ENCODE data around the gene ZBED5. TPM values are rescaled to one million over a fixed set of nuclear protein-coding genes. Genes with fewer than 3 reads are reported as not detected.
"Not testable (repeated sequence)": the region's sequence is repeated elsewhere in the genome, so short reads cannot be mapped to it uniquely, and the experiment has no call there.

ZBED5 gene
- total and polyA plus RNA-seq, 2 donors: 29.2 to 73.8 TPM

- 97% methylated on average over 1 of the region's 1 CpG for WGBS
- H3K4me1 ChIP-seq (ENCODE audit: insufficient read depth): no peaks in the 10 kb centered on the region
- no peak for DNase-seq (ENCODE audit: extremely low spot score)
- H3K27ac ChIP-seq (ENCODE audit: low read depth): no peak overlapping the region
- no peaks in the 10 kb centered on the region for H3K36me3 ChIP-seq (ENCODE audit: insufficient read depth)
- H3K4me3 ChIP-seq (ENCODE audit: low read depth, low read length): no peak overlapping the region
These were observed 33.4 kb upstream of the ZBED5 start for GRCh38 chr11:10891151-10891720.

GRCh38 chr11:10890083-10890482 lies 32.2 kb upstream of the ZBED5 start:
- not testable (repeated sequence) for H3K4me1 ChIP-seq (ENCODE audit: insufficient read depth); H3K36me3 ChIP-seq (ENCODE audit: insufficient read depth); H3K4me3 ChIP-seq (ENCODE audit: low read depth, low read length); H3K27ac ChIP-seq (ENCODE audit: low read depth); DNase-seq (ENCODE audit: extremely low spot score)

DNA sequence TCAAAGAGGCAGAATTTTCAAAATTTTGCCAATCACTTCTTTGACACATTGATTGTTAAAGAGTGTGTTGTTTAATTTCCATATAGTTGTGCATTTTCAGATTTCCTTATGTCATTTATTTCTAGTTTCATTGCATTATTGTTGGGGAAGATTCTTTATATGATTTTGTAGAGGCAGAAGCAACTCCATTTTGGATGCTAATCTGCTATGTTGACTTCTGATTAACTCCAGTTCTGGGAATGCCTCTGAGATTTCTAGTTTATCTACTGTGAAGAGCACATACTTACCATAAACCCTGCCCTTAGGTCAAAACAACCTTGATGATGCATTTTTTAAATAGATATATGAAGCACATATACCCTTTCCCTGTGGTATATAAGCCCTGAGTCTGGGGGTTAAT lies 29.5 kb upstream of the ZBED5 start:
- no peak for DNase-seq (ENCODE audit: extremely low spot score)
- H3K36me3 ChIP-seq (ENCODE audit: insufficient read depth): no peaks in the 10 kb centered on the region
- no peaks in the 10 kb centered on the region for H3K4me1 ChIP-seq (ENCODE audit: insufficient read depth)
- no peak overlapping the region for H3K4me3 ChIP-seq (ENCODE audit: low read depth, low read length)
- no peak overlapping the region for H3K27ac ChIP-seq (ENCODE audit: low read depth)

- Histone ChIP-seq H3K36me3 (ENCODE audit: insufficient read depth) (no peaks in the 10 kb centered on the region), H3K4me1 (ENCODE audit: insufficient read depth) (no peaks in the 10 kb centered on the region), H3K27ac (ENCODE audit: low read depth) (no peak overlapping the region), H3K4me3 (ENCODE audit: low read depth, low read length) (no peak overlapping the region)
- 77% methylated on average over 3 of the region's 3 CpGs for WGBS
- no peak for DNase-seq (ENCODE audit: extremely low spot score)
These were observed 28.9 kb upstream of the ZBED5 start for GRCh38 chr11:10886652-10887250.

- no peaks in the 10 kb centered on the region for H3K36me3 ChIP-seq (ENCODE audit: insufficient read depth)
- no peaks in the 10 kb centered on the region for H3K4me1 ChIP-seq (ENCODE audit: insufficient read depth)
- no peak overlapping the region for H3K27ac ChIP-seq (ENCODE audit: low read depth)
- 13% methylated on average over 2 of the region's 2 CpGs for WGBS
- H3K4me3 ChIP-seq (ENCODE audit: low read depth, low read length): no peak overlapping the region
- no peak for DNase-seq (ENCODE audit: extremely low spot score)
These were observed 28.0 kb upstream of the ZBED5 start for GRCh38 chr11:10885703-10886363.

DNA sequence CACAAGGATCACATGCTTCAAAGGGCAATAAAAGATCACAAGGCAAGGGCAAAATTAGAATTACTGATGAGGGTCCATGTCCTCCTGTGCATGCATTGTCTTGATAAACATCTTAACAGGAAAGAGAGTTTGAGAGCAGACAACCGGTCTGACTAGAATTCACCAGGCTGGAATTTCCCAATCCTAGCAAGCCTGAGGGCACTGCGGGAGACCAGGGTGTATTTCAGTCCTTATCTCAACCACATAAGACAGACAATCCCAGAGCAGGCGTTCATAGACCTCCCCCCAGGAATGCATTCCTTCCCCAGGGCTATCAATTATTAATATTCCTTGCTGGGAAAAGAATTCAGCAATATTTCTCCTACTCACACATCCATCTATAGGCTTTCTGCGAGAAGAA lies 26.4 kb upstream of the ZBED5 start:
- 89% methylated on average over 4 of the region's 4 CpGs for WGBS
- not testable (repeated sequence) for DNase-seq (ENCODE audit: extremely low spot score); H3K4me3 ChIP-seq (ENCODE audit: low read depth, low read length); H3K27ac ChIP-seq (ENCODE audit: low read depth); H3K4me1 ChIP-seq (ENCODE audit: insufficient read depth); H3K36me3 ChIP-seq (ENCODE audit: insufficient read depth)

- Histone ChIP-seq H3K4me3 (ENCODE audit: low read depth, low read length) (no peak overlapping the region), H3K4me1 (ENCODE audit: insufficient read depth) (no peaks in the 10 kb centered on the region), H3K27ac (ENCODE audit: low read depth) (no peak overlapping the region), H3K36me3 (ENCODE audit: insufficient read depth) (no peaks in the 10 kb centered on the region)
- WGBS: 77% methylated on average over 3 of the region's 3 CpGs
- DNase-seq (ENCODE audit: extremely low spot score): no peak
These were observed 24.0 kb upstream of the ZBED5 start for GRCh38 chr11:10881892-10882291.

DNA sequence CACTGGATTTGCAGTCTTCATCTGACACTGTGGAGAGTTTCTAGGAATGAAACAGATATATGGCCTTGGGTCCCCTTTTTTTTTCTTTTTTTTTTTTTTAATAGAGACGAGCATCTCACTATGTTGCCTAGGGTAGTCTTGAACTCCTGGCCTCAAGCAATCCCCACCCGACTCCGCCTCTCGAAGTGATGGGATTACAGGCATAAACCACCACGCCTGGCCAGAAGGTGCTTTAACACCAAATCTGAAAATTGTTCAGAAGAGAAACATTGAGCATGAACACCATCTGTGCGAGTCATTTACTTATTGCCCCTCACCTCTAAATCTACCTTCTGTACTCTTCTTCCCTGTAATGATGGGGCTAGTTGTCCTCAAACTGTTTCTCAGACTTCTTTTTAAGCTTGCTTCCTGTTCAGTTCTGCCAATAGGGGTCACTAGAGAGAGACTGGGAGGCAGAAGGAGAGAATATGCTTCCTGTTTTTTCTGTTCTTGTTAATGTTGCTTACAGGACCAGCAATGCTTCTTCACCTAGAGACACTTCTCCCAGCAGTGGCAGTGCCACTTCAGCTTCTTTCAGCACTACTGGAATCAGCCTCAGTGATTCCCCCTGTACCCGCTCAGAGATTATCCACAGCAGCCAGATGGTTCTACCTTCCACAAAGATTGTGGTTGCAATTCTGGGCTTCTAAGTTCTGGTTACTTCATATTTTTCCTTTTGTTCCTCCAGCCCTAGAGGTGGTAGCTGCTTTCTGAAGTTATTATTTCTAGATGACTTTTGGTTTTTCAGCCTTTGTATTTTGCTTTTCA lies 20.8 kb upstream of the ZBED5 start:
- no peak for DNase-seq (ENCODE audit: extremely low spot score)
- Histone ChIP-seq H3K27ac (ENCODE audit: low read depth) (no peak overlapping the region), H3K36me3 (ENCODE audit: insufficient read depth) (no peaks in the 10 kb centered on the region), H3K4me1 (ENCODE audit: insufficient read depth) (no peaks in the 10 kb centered on the region), H3K4me3 (ENCODE audit: low read depth, low read length) (no peak overlapping the region)
- WGBS: 95% methylated on average over 7 of the region's 7 CpGs

DNA sequence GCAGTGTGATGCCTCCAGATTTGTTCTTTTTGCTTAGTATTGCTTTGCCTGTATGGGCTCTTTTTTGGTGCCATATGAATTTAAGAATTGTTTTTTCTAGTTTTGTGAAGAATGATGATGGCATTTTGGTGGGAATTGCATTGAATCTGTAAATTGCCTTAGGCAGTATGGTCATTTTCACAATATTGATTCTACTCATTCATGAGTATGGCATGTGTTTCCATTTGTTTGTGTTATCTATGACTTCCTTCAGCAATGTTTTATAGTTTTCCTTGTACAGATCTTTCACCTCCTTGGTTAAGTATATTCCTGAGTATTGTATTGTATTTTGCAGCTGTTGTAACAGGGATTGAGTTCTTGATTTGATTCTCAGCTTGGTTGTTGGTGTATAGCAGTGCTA lies 18.3 kb upstream of the ZBED5 start:
- Histone ChIP-seq H3K36me3 (ENCODE audit: insufficient read depth) (no peaks in the 10 kb centered on the region), H3K4me1 (ENCODE audit: insufficient read depth) (no peaks in the 10 kb centered on the region), H3K27ac (ENCODE audit: low read depth) (no peak overlapping the region), H3K4me3 (ENCODE audit: low read depth, low read length) (no peak overlapping the region)
- no peak for DNase-seq (ENCODE audit: extremely low spot score)

DNA sequence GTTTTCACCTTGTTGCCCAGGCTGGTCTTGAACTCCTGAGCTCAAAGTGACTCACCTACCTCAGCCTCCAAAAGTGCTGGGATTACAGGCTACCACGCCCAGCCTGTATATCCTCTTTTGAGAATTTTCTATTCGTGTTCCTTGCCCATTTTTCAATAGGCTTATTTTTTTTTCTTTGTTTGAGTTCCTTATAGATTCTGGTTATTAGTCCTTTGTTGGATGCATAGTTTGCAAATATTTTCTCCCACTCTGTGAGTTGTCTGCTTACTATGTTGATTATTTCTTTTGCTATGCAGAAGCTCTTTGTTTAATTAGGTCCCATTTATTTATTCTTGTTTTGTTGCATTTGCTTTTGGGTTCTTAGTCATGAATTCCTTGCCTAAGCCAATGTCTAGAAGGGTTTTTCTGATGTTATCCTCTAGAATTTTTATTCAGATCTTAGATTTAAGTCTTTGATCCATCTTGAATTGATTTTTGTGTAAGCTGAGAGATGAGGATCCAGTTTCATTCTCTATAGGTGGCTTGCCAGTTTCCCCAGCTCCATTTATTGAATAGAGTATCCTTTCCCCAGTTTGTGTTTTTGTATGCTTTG lies 17.7 kb upstream of the ZBED5 start:
- DNase-seq (ENCODE audit: extremely low spot score): no peak
- Histone ChIP-seq H3K4me1 (ENCODE audit: insufficient read depth) (no peaks in the 10 kb centered on the region), H3K4me3 (ENCODE audit: low read depth, low read length) (no peak overlapping the region), H3K36me3 (ENCODE audit: insufficient read depth) (no peaks in the 10 kb centered on the region), H3K27ac (ENCODE audit: low read depth) (no peak overlapping the region)
- WGBS: 91% methylated on average over 2 of the region's 2 CpGs

DNA sequence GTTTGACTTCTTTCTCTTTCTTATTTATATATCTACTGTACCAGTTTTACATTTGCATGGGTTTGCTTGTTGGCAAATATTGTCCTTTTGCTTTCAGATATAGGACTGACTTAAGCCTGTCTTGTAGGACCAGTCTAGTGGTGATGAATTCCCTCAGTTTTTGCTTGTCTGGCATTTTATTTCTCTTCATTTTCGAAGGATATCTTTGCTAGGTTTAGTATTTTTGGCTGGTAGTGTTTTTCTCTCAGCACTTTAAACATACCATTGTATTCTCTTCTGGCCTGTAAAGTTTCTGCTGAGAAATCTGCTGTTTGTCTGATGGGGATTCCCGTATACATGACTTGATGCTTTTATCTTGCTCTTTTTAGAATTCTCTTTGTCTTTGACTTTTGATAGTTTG lies 14.2 kb upstream of the ZBED5 start:
- no peaks in the 10 kb centered on the region for H3K36me3 ChIP-seq (ENCODE audit: insufficient read depth)
- no peak overlapping the region for H3K4me3 ChIP-seq (ENCODE audit: low read depth, low read length)
- WGBS: 95% methylated on average over 2 of the region's 2 CpGs
- H3K27ac ChIP-seq (ENCODE audit: low read depth): no peak overlapping the region
- DNase-seq (ENCODE audit: extremely low spot score): no peak
- no peaks in the 10 kb centered on the region for H3K4me1 ChIP-seq (ENCODE audit: insufficient read depth)

DNA sequence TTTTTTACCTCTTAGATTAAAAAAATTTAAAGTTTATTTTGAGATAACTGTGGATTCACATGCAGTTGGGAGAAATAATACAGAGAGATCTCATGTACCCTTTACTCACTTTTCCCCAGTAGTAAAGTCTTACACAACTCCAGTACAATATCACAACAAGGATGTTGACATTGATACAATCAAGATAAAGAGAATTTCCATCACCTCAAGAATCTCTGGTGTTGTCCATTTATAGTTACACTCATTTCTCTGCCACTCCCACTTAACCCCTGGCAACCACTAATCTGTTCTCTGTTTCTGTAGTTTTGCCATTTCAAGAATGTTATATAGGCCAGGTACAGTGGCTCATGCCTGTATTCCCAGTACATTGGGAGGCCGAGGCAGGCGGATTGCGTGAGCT lies 10.5 kb upstream of the ZBED5 start:
- Histone ChIP-seq H3K27ac (ENCODE audit: low read depth) (no peak overlapping the region), H3K4me1 (ENCODE audit: insufficient read depth) (peaks cover 1% of the 10 kb centered on the region), H3K4me3 (ENCODE audit: low read depth, low read length) (no peak overlapping the region), H3K36me3 (ENCODE audit: insufficient read depth) (no peaks in the 10 kb centered on the region)
- WGBS: 94% methylated on average over 3 of the region's 3 CpGs
- no peak for DNase-seq (ENCODE audit: extremely low spot score)

- DNase-seq (ENCODE audit: extremely low spot score): no peak
- H3K4me1 ChIP-seq (ENCODE audit: insufficient read depth): peaks cover 1% of the 10 kb centered on the region
- no peak overlapping the region for H3K4me3 ChIP-seq (ENCODE audit: low read depth, low read length)
- 64% methylated on average over 10 of the region's 10 CpGs for WGBS
- H3K36me3 ChIP-seq (ENCODE audit: insufficient read depth): no peaks in the 10 kb centered on the region
- H3K27ac ChIP-seq (ENCODE audit: low read depth): no peak overlapping the region
These were observed 9.1 kb upstream of the ZBED5 start for GRCh38 chr11:10866893-10867331.
